ENCODE measurements around the gene CACNA2D2.

- no peak for TF ChIP-seq CTCF (IDR thresholded peaks at IDR 0.05; ENCODE audit: low read depth, low read length, missing input control)
- no peak for TF ChIP-seq HNF4G (IDR thresholded peaks at IDR 0.05)
- no peak for TF ChIP-seq TAF1 (conservative IDR thresholded peaks at IDR 0.05)
- no peak for TF ChIP-seq EGR1 (IDR thresholded peaks at IDR 0.05; ENCODE audit: low read depth in 2 of 2)
- no peak for TF ChIP-seq GABPA (IDR thresholded peaks at IDR 0.05 in 1 of 2, conservative IDR thresholded peaks at IDR 0.05 in 1 of 2)
- TF ChIP-seq RAD21 (IDR thresholded peaks at IDR 0.05) = no peak
Observed at GRCh38 chr3:50390508-50391224, 112.8 kb downstream of the CACNA2D2 start.

All from liver (tissue), 3 donors.